IMR-90 (cell line): ENCODE data around the gene HELZ.

ENCODE experiments used
- RCOR1 ChIP-seq: IDR thresholded peaks from 2 replicates; pipeline ENCODE4 v1.6.1; 2012; ENCODE audit warnings: mild to moderate bottlenecking, low read length, improper control_type of control experiment; ENCODE audit not compliant: insufficient replicate concordance
- TF ChIP-seq, protein P1 (sequence below): conservative IDR thresholded peaks from 2 replicates; pipeline ENCODE4 v1.5.1; 2012; ENCODE audit warnings: mild to moderate bottlenecking, low read depth, low read length, improper control_type of control experiment

DNA sequence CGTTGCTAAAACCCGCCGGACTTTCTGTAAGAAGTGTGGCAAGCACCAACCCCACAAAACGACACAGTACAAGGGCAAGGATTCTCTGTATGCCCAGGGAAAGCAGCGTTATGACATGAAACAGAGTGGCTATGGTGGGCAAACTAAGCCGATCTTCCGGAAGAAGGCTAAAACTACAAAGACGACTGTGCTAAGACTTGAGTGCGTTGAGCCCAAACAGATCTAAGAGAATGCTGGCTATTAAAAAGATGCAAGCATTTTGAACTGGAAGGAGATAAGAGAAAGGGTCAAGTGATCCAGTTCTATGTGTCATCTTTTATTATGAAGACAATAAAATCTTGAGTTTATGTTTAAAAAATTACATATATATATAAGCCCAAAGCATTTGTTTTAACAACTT lies 20.3 kb downstream of the HELZ start:
- TF ChIP-seq, protein P1, sequence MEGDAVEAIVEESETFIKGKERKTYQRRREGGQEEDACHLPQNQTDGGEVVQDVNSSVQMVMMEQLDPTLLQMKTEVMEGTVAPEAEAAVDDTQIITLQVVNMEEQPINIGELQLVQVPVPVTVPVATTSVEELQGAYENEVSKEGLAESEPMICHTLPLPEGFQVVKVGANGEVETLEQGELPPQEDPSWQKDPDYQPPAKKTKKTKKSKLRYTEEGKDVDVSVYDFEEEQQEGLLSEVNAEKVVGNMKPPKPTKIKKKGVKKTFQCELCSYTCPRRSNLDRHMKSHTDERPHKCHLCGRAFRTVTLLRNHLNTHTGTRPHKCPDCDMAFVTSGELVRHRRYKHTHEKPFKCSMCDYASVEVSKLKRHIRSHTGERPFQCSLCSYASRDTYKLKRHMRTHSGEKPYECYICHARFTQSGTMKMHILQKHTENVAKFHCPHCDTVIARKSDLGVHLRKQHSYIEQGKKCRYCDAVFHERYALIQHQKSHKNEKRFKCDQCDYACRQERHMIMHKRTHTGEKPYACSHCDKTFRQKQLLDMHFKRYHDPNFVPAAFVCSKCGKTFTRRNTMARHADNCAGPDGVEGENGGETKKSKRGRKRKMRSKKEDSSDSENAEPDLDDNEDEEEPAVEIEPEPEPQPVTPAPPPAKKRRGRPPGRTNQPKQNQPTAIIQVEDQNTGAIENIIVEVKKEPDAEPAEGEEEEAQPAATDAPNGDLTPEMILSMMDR: no peak
- no peak for TF ChIP-seq RCOR1
